ENCODE results near the gene PER3. TPM values are rescaled to one million over a fixed set of nuclear protein-coding genes. Genes with fewer than 3 reads are reported as not detected.

The PER3 gene
- total and polyA plus RNA-seq, 7 donors: 1.4 to 15.1 (median 4.8) TPM

GRCh38 chr1:7821282-7821681 lies 37.2 kb downstream of the PER3 start:
- Histone ChIP-seq H3K4me3 (no peak overlapping the region), H3K36me3 (ENCODE audit: insufficient read depth in 1 of 2, low read depth in 1 of 2) (peaks cover 13 to 99% of the 10 kb centered on the region in 2 donors), H3K27ac (no peak overlapping the region), H3K4me1 (no peaks in the 10 kb centered on the region), H3K27me3 (ENCODE audit: insufficient read depth in 3 of 3, low read length in 2 of 3) (no peaks in the 10 kb centered on the region), H3K9me3 (no peaks in the 10 kb centered on the region)
- DNase-seq: no peak
- WGBS, 3 donors: 73 to 94% (median 89%) methylated on average over 3 of the region's 3 CpGs
- ATAC-seq: no peak
- no peak for TF ChIP-seq CTCF (IDR thresholded peaks at IDR 0.05)
- intact Hi-C loops (cut with DNase I): no loop called here

GRCh38 chr1:7824701-7825100 lies 40.6 kb downstream of the PER3 start:
- H3K27me3 ChIP-seq (ENCODE audit: insufficient read depth in 3 of 3, low read length in 2 of 3): no peaks in the 10 kb centered on the region
- intact Hi-C loops (cut with DNase I): loop anchor here (5.0 kb wide), 2 partner anchors 32 to 37 kb away; no protein-coding TSS in a partner anchor
- TF ChIP-seq CTCF (IDR thresholded peaks at IDR 0.05): no peak
- no peaks in the 10 kb centered on the region for H3K9me3 ChIP-seq
- no peak overlapping the region for H3K27ac ChIP-seq
- no peak overlapping the region for H3K4me3 ChIP-seq
- DNase-seq (no peak), ATAC-seq (no peak)
- H3K4me1 ChIP-seq: no peaks in the 10 kb centered on the region
- peaks cover 7 to 100% of the 10 kb centered on the region in 2 donors for H3K36me3 ChIP-seq (ENCODE audit: insufficient read depth in 1 of 2, low read depth in 1 of 2)
- WGBS, 3 donors: 92 to 96% (median 92%) methylated on average over 8 of the region's 8 CpGs

DNA sequence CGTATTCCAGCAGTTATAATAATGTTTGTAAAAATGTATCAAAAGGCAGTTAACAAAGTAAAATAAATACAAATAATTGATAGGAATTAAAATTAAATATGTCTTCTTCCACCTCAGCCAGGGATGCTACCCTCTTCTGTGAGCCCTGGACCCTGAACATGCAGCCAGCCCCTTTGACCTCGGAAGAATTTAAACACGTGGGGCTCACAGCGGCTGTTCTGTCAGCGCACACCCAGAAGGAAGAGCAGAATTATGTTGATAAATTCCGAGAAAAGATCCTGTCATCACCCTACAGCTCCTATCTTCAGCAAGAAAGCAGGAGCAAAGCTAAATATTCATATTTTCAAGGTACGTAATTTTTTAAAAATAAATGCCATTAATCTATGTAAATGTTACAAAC lies 42.3 kb downstream of the PER3 start:
- peak overlapping the region; percentile 41 for H3K4me3 ChIP-seq
- intact Hi-C loops (cut with DNase I): loop anchor here (5.0 kb wide), 2 partner anchors 34 to 39 kb away; no protein-coding TSS in a partner anchor
- WGBS, 3 donors: 79 to 86% (median 86%) methylated on average over 7 of the region's 7 CpGs

GRCh38 chr1:7827126-7827955 lies 43.2 kb downstream of the PER3 start:
- WGBS, 3 donors: 81 to 86% (median 84%) methylated on average over 38 to 39 of the region's 39 CpGs
- no peak for TF ChIP-seq CTCF (IDR thresholded peaks at IDR 0.05)
- DNase-seq (no peak), ATAC-seq (no peak)
- Histone ChIP-seq H3K36me3 (ENCODE audit: insufficient read depth in 1 of 2, low read depth in 1 of 2) (peaks cover 0 to 98% of the 10 kb centered on the region in 2 donors), H3K4me3 (peak overlapping the region; percentile 41), H3K27me3 (ENCODE audit: insufficient read depth in 3 of 3, low read length in 2 of 3) (no peaks in the 10 kb centered on the region), H3K9me3 (no peaks in the 10 kb centered on the region), H3K4me1 (peaks cover 6% of the 10 kb centered on the region), H3K27ac (no peak overlapping the region)
- intact Hi-C loops (cut with DNase I): loop anchor here (5.0 kb wide), 2 partner anchors 35 to 40 kb away; no protein-coding TSS in a partner anchor

More for the DNA sequence above, 42.3 kb downstream of the PER3 start:
- no peaks in the 10 kb centered on the region for H3K9me3 ChIP-seq
- ATAC-seq (no peak), DNase-seq (no peak)
- H3K4me1 ChIP-seq: no peaks in the 10 kb centered on the region
- H3K27me3 ChIP-seq (ENCODE audit: insufficient read depth in 3 of 3, low read length in 2 of 3): no peaks in the 10 kb centered on the region
- H3K36me3 ChIP-seq (ENCODE audit: insufficient read depth in 1 of 2, low read depth in 1 of 2): peaks cover under 1 to 100% of the 10 kb centered on the region in 2 donors
- H3K27ac ChIP-seq: no peak overlapping the region
- TF ChIP-seq CTCF (IDR thresholded peaks at IDR 0.05): no peak
